ENCODE measurements around the gene STIP1. TPM values are rescaled to one million over a fixed set of nuclear protein-coding genes. Genes with fewer than 3 reads are reported as not detected.

STIP1 gene
- total and polyA plus RNA-seq, 4 experiments from 2014 or later = 37.1 to 106 (median 98.1) TPM

- Histone ChIP-seq H3K36me3 (ENCODE audit: insufficient read depth, low read length) (peaks cover 36% of the 10 kb centered on the region), H3K27me3 (ENCODE audit: insufficient read depth, low read length) (no peaks in the 10 kb centered on the region), H3K4me1 (ENCODE audit: insufficient read depth, low read length) (peaks cover 44% of the 10 kb centered on the region), H3K27ac (ENCODE audit: low read depth, low read length) (peak within 1 kb of the TSS; percentile 90), H3K4me3 (ENCODE audit: low read length in 2 of 2) (peak within 1 kb of the TSS; percentile 99), H3K9me3 (ENCODE audit: control insufficient read depth in 1 of 2, low read length in 2 of 2) (no peaks in the 10 kb centered on the region)
- H3K27ac Mint-ChIP-seq = peak within 1 kb of the TSS; percentile 92 to 96 (median 94)
- CTCF ChIA-PET (ENCODE audit: partially characterized antibody) = interaction anchor here (0.7 to 9.7 kb wide), 22 partner anchors 12 to 446 kb away, joined by 3 to 367 read pairs (median 8); partner anchors contain the start of genes BAD, CATSPERZ, DNAJC4 and ESRRA
- DNase-seq = peak; percentile 64 to 81 (median 69)
- peaks cover 0 to 2% (median 0%) of the 10 kb centered on the region in 8 donors for H3K9me3 Mint-ChIP-seq
- intact Hi-C loops (cut with micrococcal nuclease) = loop anchor here (1.0 to 2.0 kb wide), 2 partner anchors 34 to 40 kb away; partner anchors contain the start of genes FKBP2 and PPP1R14B
- POLR2A ChIA-PET (ENCODE audit: partially characterized antibody) = interaction anchor here (0.6 to 22.7 kb wide), 26 partner anchors 11 to 1662 kb away, joined by 3 to 937 read pairs (median 6); partner anchors contain the start of genes BAD, C11orf98, CATSPERZ and CCDC88B
- H3K4me1 Mint-ChIP-seq = peaks cover 14 to 65% (median 40%) of the 10 kb centered on the region in 4 donors
- peaks cover 17 to 63% of the 10 kb centered on the region in 2 donors for H3K36me3 Mint-ChIP-seq
- no peaks in the 10 kb centered on the region for H3K27me3 Mint-ChIP-seq
- peak within 1 kb of the TSS; percentile 92 to 97 (median 93) for H3K4me3 Mint-ChIP-seq
Measured at GRCh38 chr11:64206457-64207255, 20.7 kb downstream of the STIP1 start, which contains the start of gene FERMT3. FERMT3 (plus strand) TSS chr11:64206721; CDS start chr11:64207365, 644 bp downstream.

- Mint-ChIP-seq H3K27ac (peak overlapping the region; percentile 92 to 96 (median 94)), H3K36me3 (peaks cover 22 to 65% of the 10 kb centered on the region in 2 donors), H3K4me1 (peaks cover 16 to 70% (median 46%) of the 10 kb centered on the region in 4 donors), H3K9me3 (peaks cover 0 to 2% (median 0%) of the 10 kb centered on the region in 8 donors), H3K27me3 (no peaks in the 10 kb centered on the region), H3K4me3 (peak overlapping the region; percentile 92 to 97 (median 93))
- ChIA-PET POLR2A (ENCODE audit: partially characterized antibody) (interaction anchor here (0.6 to 22.7 kb wide), 22 partner anchors 12 to 1543 kb away, joined by 3 to 937 read pairs (median 6); partner anchors contain the start of genes BAD, C11orf98, CATSPERZ and CCDC88B), CTCF (ENCODE audit: partially characterized antibody) (interaction anchor here (0.9 to 9.7 kb wide), 12 partner anchors 16 to 242 kb away, joined by 3 to 367 read pairs (median 56); partner anchors contain the start of genes BAD, CATSPERZ, DNAJC4 and ESRRA)
- H3K9me3 ChIP-seq (ENCODE audit: control insufficient read depth in 1 of 2, low read length in 2 of 2) = no peaks in the 10 kb centered on the region
- peak overlapping the region; percentile 90 for H3K27ac ChIP-seq (ENCODE audit: low read depth, low read length)
- peak overlapping the region; percentile 99 for H3K4me3 ChIP-seq (ENCODE audit: low read length in 2 of 2)
- H3K27me3 ChIP-seq (ENCODE audit: insufficient read depth, low read length) = no peaks in the 10 kb centered on the region
- peaks cover 44% of the 10 kb centered on the region for H3K4me1 ChIP-seq (ENCODE audit: insufficient read depth, low read length)
- peak; percentile 68 to 84 (median 71) for DNase-seq
- peaks cover 38% of the 10 kb centered on the region for H3K36me3 ChIP-seq (ENCODE audit: insufficient read depth, low read length)
- intact Hi-C loops (cut with micrococcal nuclease) = loop anchor here (1.0 to 2.0 kb wide), 2 partner anchors 33 to 39 kb away; partner anchors contain the start of genes FKBP2 and PPP1R14B
Measured at GRCh38 chr11:64207256-64208085, 21.5 kb downstream of the STIP1 start.

GRCh38 chr11:64208086-64208795, 22.3 kb downstream of the STIP1 start:
- ChIA-PET POLR2A (ENCODE audit: partially characterized antibody) (interaction anchor here (0.7 to 22.7 kb wide), 10 partner anchors 22 to 1367 kb away, joined by 4 to 937 read pairs (median 61); partner anchors contain the start of genes BAD, CATSPERZ, DNAJC4 and ESRRA), CTCF (ENCODE audit: partially characterized antibody) (interaction anchor here (0.9 to 9.7 kb wide), 10 partner anchors 15 to 241 kb away, joined by 3 to 367 read pairs (median 80); partner anchors contain the start of genes CATSPERZ, DNAJC4, ESRRA and FKBP2)
- H3K4me3 ChIP-seq (ENCODE audit: low read length in 2 of 2) = peak overlapping the region; percentile 99
- intact Hi-C loops (cut with micrococcal nuclease) = no loop called here
- peak overlapping the region; percentile 92 to 97 (median 93) for H3K4me3 Mint-ChIP-seq
- peak overlapping the region; percentile 92 to 96 (median 94) for H3K27ac Mint-ChIP-seq
- DNase-seq = no peak
- H3K27ac ChIP-seq (ENCODE audit: low read depth, low read length) = peak overlapping the region; percentile 90
- peaks cover 44% of the 10 kb centered on the region for H3K4me1 ChIP-seq (ENCODE audit: insufficient read depth, low read length)
- peaks cover 31% of the 10 kb centered on the region for H3K36me3 ChIP-seq (ENCODE audit: insufficient read depth, low read length)
- H3K27me3 ChIP-seq (ENCODE audit: insufficient read depth, low read length) = no peaks in the 10 kb centered on the region
- peaks cover 0 to 2% (median 0%) of the 10 kb centered on the region in 8 donors for H3K9me3 Mint-ChIP-seq
- peaks cover 23 to 59% of the 10 kb centered on the region in 2 donors for H3K36me3 Mint-ChIP-seq
- H3K9me3 ChIP-seq (ENCODE audit: control insufficient read depth in 1 of 2, low read length in 2 of 2) = no peaks in the 10 kb centered on the region
- H3K4me1 Mint-ChIP-seq = peaks cover 17 to 72% (median 47%) of the 10 kb centered on the region in 4 donors
- H3K27me3 Mint-ChIP-seq = no peaks in the 10 kb centered on the region

GRCh38 chr11:64208796-64209562, 23.0 kb downstream of the STIP1 start:
- ChIA-PET CTCF (ENCODE audit: partially characterized antibody) (interaction anchor here (0.9 to 9.7 kb wide), 5 partner anchors 14 to 94 kb away, joined by 3 to 367 read pairs (median 106); partner anchors contain the start of genes CATSPERZ, DNAJC4, ESRRA and NUDT22), POLR2A (ENCODE audit: partially characterized antibody) (interaction anchor here (5.2 to 22.7 kb wide), 5 partner anchors 22 to 108 kb away, joined by 70 to 937 read pairs (median 175); partner anchors contain the start of genes CATSPERZ, DNAJC4, ESRRA and FKBP2)
- H3K36me3 Mint-ChIP-seq = peaks cover 20 to 58% of the 10 kb centered on the region in 2 donors
- peak overlapping the region; percentile 90 for H3K27ac ChIP-seq (ENCODE audit: low read depth, low read length)
- intact Hi-C loops (cut with micrococcal nuclease) = no loop called here
- peaks cover 42% of the 10 kb centered on the region for H3K4me1 ChIP-seq (ENCODE audit: insufficient read depth, low read length)
- peaks cover 19 to 70% (median 43%) of the 10 kb centered on the region in 4 donors for H3K4me1 Mint-ChIP-seq
- H3K9me3 ChIP-seq (ENCODE audit: control insufficient read depth in 1 of 2, low read length in 2 of 2) = no peaks in the 10 kb centered on the region
- H3K4me3 ChIP-seq (ENCODE audit: low read length in 2 of 2) = no peak overlapping the region
- H3K9me3 Mint-ChIP-seq = peaks cover 0 to 2% (median 0%) of the 10 kb centered on the region in 8 donors
- peak overlapping the region; percentile 26 to 93 (median 54) for H3K4me3 Mint-ChIP-seq
- no peaks in the 10 kb centered on the region for H3K27me3 ChIP-seq (ENCODE audit: insufficient read depth, low read length)
- H3K27me3 Mint-ChIP-seq = no peaks in the 10 kb centered on the region
- DNase-seq = no peak
- H3K36me3 ChIP-seq (ENCODE audit: insufficient read depth, low read length) = peaks cover 28% of the 10 kb centered on the region
- H3K27ac Mint-ChIP-seq = peak overlapping the region; percentile 42 to 92 (median 75)

- peak overlapping the region in 3 of 8 donors; percentile 28 to 48 (median 32) for H3K4me3 Mint-ChIP-seq
- ChIA-PET POLR2A (ENCODE audit: partially characterized antibody) (interaction anchor here (6.9 to 22.7 kb wide), 3 partner anchors 23 to 60 kb away, joined by 128 to 937 read pairs (median 175); partner anchors contain the start of genes DNAJC4, FKBP2, NUDT22 and PLCB3), CTCF (ENCODE audit: partially characterized antibody) (interaction anchor here (8.6 to 9.7 kb wide), 2 partner anchors 14 to 93 kb away, joined by 207 to 367 read pairs; partner anchors contain the start of genes CATSPERZ, DNAJC4, ESRRA and NUDT22)
- Histone ChIP-seq H3K36me3 (ENCODE audit: insufficient read depth, low read length) (peaks cover 26% of the 10 kb centered on the region), H3K27ac (ENCODE audit: low read depth, low read length) (peak overlapping the region; percentile 90), H3K4me1 (ENCODE audit: insufficient read depth, low read length) (peaks cover 37% of the 10 kb centered on the region), H3K9me3 (ENCODE audit: control insufficient read depth in 1 of 2, low read length in 2 of 2) (no peaks in the 10 kb centered on the region), H3K4me3 (ENCODE audit: low read length in 2 of 2) (no peak overlapping the region), H3K27me3 (ENCODE audit: insufficient read depth, low read length) (no peaks in the 10 kb centered on the region)
- H3K27me3 Mint-ChIP-seq = no peaks in the 10 kb centered on the region
- peaks cover 0 to 2% (median 0%) of the 10 kb centered on the region in 8 donors for H3K9me3 Mint-ChIP-seq
- peak overlapping the region in 4 of 7 donors; percentile 48 to 92 (median 90) for H3K27ac Mint-ChIP-seq
- H3K4me1 Mint-ChIP-seq = peaks cover 17 to 65% (median 39%) of the 10 kb centered on the region in 4 donors
- DNase-seq = no peak
- intact Hi-C loops (cut with micrococcal nuclease) = no loop called here
- peaks cover 14 to 55% of the 10 kb centered on the region in 2 donors for H3K36me3 Mint-ChIP-seq
Measured at GRCh38 chr11:64209563-64209843, 23.5 kb downstream of the STIP1 start.

Measured in CD4-positive, alpha-beta memory T cell (primary cell).